GM06990 (cell line): Measurements from ENCODE around the gene PSMB2.
A peak's percentile ranks its signal among the peaks of the same experiment; 100 is the strongest.

ENCODE experiments used
- DNase-seq: peaks from one replicate; pipeline ENCODE4 v3.0.0-alpha.2; 2011; ENCODE audit not compliant: insufficient read length; ENCODE audit errors: extremely low read depth
- H3K27me3 ChIP-seq: replicated peaks from 2 replicates; pipeline ENCODE4 v1.6.0; 2011; ENCODE audit warnings: low read length; ENCODE audit not compliant: control insufficient read depth, insufficient read depth
- H3K36me3 ChIP-seq: 2 replicates; pipeline ENCODE4 v1.5.1; 2011; ENCODE audit warnings: low read length; ENCODE audit not compliant: control insufficient read depth, insufficient read depth
- H3K4me3 ChIP-seq: replicated peaks from 2 replicates; pipeline ENCODE4 v1.5.1; 2011; ENCODE audit warnings: low read depth, mild to moderate bottlenecking, control low read depth, low read length
- TF ChIP-seq, protein P1 (sequence below): IDR thresholded peaks from 2 replicates; pipeline ENCODE4 v1.5.1; 2011; ENCODE audit warnings: low read length, control low read depth, mild to moderate bottlenecking, inconsistent platforms; ENCODE audit not compliant: insufficient read depth, poor library complexity, severe bottlenecking

The PSMB2 gene

GRCh38 chr1:35555601-35556477 is 85.5 kb downstream of the PSMB2 start:
- TF ChIP-seq, protein P1, sequence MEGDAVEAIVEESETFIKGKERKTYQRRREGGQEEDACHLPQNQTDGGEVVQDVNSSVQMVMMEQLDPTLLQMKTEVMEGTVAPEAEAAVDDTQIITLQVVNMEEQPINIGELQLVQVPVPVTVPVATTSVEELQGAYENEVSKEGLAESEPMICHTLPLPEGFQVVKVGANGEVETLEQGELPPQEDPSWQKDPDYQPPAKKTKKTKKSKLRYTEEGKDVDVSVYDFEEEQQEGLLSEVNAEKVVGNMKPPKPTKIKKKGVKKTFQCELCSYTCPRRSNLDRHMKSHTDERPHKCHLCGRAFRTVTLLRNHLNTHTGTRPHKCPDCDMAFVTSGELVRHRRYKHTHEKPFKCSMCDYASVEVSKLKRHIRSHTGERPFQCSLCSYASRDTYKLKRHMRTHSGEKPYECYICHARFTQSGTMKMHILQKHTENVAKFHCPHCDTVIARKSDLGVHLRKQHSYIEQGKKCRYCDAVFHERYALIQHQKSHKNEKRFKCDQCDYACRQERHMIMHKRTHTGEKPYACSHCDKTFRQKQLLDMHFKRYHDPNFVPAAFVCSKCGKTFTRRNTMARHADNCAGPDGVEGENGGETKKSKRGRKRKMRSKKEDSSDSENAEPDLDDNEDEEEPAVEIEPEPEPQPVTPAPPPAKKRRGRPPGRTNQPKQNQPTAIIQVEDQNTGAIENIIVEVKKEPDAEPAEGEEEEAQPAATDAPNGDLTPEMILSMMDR: no peak
- no peaks in the 10 kb centered on the region for H3K27me3 ChIP-seq
- peak overlapping the region; percentile 75 for H3K4me3 ChIP-seq
- no peak for DNase-seq
- peaks cover 9% of the 10 kb centered on the region for H3K36me3 ChIP-seq

- DNase-seq: no peak
- H3K4me3 ChIP-seq: no peak overlapping the region
- TF ChIP-seq, protein P1: no peak
- no peaks in the 10 kb centered on the region for H3K27me3 ChIP-seq
- peaks cover 9% of the 10 kb centered on the region for H3K36me3 ChIP-seq
Observed at GRCh38 chr1:35555212-35555584, 86.1 kb downstream of the PSMB2 start.

DNA sequence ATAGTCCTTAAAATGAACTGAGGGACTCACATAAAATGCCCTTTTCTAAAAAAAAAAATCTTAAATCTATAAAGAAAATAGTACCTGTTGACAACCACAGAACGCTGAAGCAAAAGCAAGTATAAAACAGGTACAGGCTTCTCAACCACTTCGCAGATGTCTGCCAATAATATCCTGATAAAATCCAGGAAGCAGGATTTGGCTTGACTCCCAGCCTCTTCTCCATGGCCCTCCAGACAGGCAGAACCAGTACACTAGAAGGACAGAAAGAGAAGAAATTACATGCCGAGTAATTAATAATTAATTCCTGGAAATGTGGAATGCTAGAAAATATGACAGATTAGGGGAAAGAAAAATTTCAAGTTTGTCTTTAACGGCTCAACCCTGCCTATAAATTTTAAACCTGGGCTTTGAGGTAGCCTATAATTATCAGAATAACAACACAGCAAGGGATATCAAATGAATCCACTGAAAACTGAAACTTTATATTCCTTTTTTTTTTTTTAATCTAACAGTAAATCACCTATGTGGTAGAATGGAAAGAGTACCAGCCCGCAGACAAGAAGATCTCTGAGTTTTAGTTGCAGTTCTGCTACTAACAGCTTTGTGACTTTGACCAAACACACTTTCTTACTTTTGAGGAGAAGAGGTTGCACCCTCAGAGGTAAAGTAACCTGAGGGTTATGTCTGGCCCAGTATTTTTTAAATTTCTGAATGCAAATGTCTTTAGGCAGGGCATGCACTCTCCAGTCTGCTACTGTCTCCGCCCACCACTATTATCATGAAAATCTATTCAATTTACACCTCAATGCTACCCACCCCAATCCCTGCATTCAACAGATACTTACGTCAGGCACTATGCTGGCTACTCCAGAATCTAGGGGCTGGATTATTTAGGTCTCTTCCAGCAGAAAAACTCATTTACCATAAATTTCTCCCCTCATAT is 86.8 kb downstream of the PSMB2 start:
- H3K27me3 ChIP-seq: no peaks in the 10 kb centered on the region
- peaks cover 9% of the 10 kb centered on the region for H3K36me3 ChIP-seq
- TF ChIP-seq, protein P1: no peak
- H3K4me3 ChIP-seq: no peak overlapping the region
- no peak for DNase-seq

DNA sequence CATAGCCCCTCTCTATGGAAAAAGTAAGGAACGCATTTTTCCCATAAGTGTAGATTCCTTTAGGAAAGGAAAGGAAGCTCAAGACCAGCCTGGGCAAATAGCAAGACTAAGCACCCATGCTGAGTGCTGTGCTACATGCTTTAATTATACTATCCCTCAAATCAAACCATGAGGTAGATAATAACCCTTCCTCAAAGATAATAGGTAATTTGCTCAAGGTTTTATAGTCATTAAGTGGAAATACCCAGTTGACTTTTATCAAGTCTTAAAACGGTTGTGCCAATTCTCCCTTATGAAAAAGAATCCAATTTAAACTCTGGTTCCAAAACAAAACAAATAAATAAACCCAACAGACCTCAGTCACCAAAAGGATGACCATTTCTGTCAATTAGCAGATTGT is 87.5 kb downstream of the PSMB2 start:
- no peak for DNase-seq
- TF ChIP-seq, protein P1: no peak
- H3K27me3 ChIP-seq: no peaks in the 10 kb centered on the region
- H3K36me3 ChIP-seq: peaks cover 9% of the 10 kb centered on the region
- no peak overlapping the region for H3K4me3 ChIP-seq
